ENCODE results near the gene DFFA. TPM values are rescaled to one million over a fixed set of nuclear protein-coding genes. Genes with fewer than 3 reads are reported as not detected.

Gene DFFA
- total RNA-seq, 1 donor from 2014 or later = 52.9 TPM

Other genes with a start within 250 kb of the DFFA start
- 150 and 152 TPM in 2 replicates for gene PGD, start 73.5 kb downstream of the DFFA start, total RNA-seq
- 16.8 and 17.8 TPM in 2 replicates for gene CENPS, start 42.1 kb downstream of the DFFA start, total RNA-seq
- 0.18 and 0.34 TPM in 2 replicates for gene CORT, start 22.5 kb downstream of the DFFA start, total RNA-seq
- 23.1 and 25.1 TPM in 2 replicates for gene PEX14, start 2.4 kb upstream of the DFFA start, total RNA-seq

All from activated T-helper 2 cell treated with anti-CD3 and anti-CD28 coated beads, Interferon-gamma antibody, Interleukin-2, Interleukin-4, amounts not matched to agents 10 μg/mL and 5 μg/mL and 100 μg/mL, durations not matched to agents 14 hours and 24 hours and 36 hours (primary cell).